Aorta (tissue), 5 donors: ENCODE results near the gene MMAB. TPM values are rescaled to one million over a fixed set of nuclear protein-coding genes. Genes with fewer than 3 reads are reported as not detected.

Experiments
- ATAC-seq: fragments of 200-7000 bp; cut with Tn5 transposase; one replicate; pipeline ENCODE4 v1.9.1; 2022; ENCODE audit warnings: moderate library complexity; ENCODE audit not compliant: low FRiP score
- DNase-seq, 2 donors: peaks; one replicate each; pipeline ENCODE4 v3.0.0-alpha.2; 2020
- H3K27ac ChIP-seq, 2 donors: one replicate each; pipeline ENCODE4 v1.5.1; 2013; ENCODE audit warnings: low read length in 2 of 2, mild to moderate bottlenecking in 2 of 2, moderate library complexity in 2 of 2, control low read depth in 1 of 2, inconsistent platforms in 1 of 2, low read depth in 1 of 2
- H3K27me3 ChIP-seq, 2 donors: one replicate each; pipeline ENCODE4 v1.6.1; 2013; ENCODE audit warnings: control low read depth in 1 of 2, low read length in 1 of 2, mild to moderate bottlenecking in 1 of 2, moderate library complexity in 1 of 2; ENCODE audit not compliant: insufficient read depth in 2 of 2, control insufficient read depth in 1 of 2
- H3K36me3 ChIP-seq, 2 donors: one replicate each; pipeline ENCODE4 v1.6.1; 2013; ENCODE audit warnings: control low read depth in 1 of 2, low read length in 1 of 2, mild to moderate bottlenecking in 1 of 2; ENCODE audit not compliant: insufficient read depth in 2 of 2, control insufficient read depth in 1 of 2
- H3K4me1 ChIP-seq, 2 donors: one replicate each; pipeline ENCODE4 v1.6.1; 2013; ENCODE audit warnings: low read length in 2 of 2, control low read depth in 1 of 2, mild to moderate bottlenecking in 1 of 2, moderate library complexity in 1 of 2; ENCODE audit not compliant: insufficient read depth in 2 of 2, control insufficient read depth in 1 of 2
- H3K4me3 ChIP-seq, 2 donors: one replicate each; pipeline ENCODE4 v1.5.1; 2013; ENCODE audit warnings: low read length in 2 of 2, control low read depth in 1 of 2, mild to moderate bottlenecking in 1 of 2
- H3K9me3 ChIP-seq: one replicate; pipeline ENCODE4 v1.6.1; 2013; ENCODE audit warnings: mild to moderate bottlenecking, low read length; ENCODE audit not compliant: control insufficient read depth
- WGBS, 2 donors: extraction: QIAGEN DNeasy Blood & Tissue Kit; methylation state at CpG; one replicate each; pipeline ENCODE4 v1.1.7; 2013; 5-methylcytosine and 5-hydroxymethylcytosine counted together
- intact Hi-C, 2 donors: fragments of 100-400 bp; cut with DNase I; formaldehyde crosslinking; loops; one replicate each; pipeline versions ENCODE4 v1.14.2 to v1.15.0; 2022
- polyA plus RNA-seq, 2 donors: library from polyadenylated mRNA; stranded (reverse); fragments of 200-250 nt; gene quantifications; one replicate each; pipeline ENCODE4 v1.2.3, GENCODE V29; 2013
- total RNA-seq, 2 donors: library from RNA; stranded (reverse); fragmentation: NEBNext Ultra II Directional; extraction: Animal tissue kit (Norgen Biotek cat#: 25700); gene quantifications; one replicate each; pipeline ENCODE4 v1.2.1, GENCODE V29; 2021
- donor health status: healthy with polysubstance abuse.
- donor health status: Bipolar disorder and iron deficiency.
- donor health status: DM: no; HTN: no; CAD: no.
- donor health status: DM: no; HTN: no; CAD: no.
- donor health status: DM: yes; HTN: yes; CAD: no.

Gene MMAB
- total and polyA plus RNA-seq, 4 donors: 17.8 to 32.8 (median 28.7) TPM

- Histone ChIP-seq H3K4me3 (no peak overlapping the region), H3K36me3 (no peaks in the 10 kb centered on the region), H3K9me3 (no peaks in the 10 kb centered on the region), H3K27me3 (no peaks in the 10 kb centered on the region), H3K4me1 (no peaks in the 10 kb centered on the region), H3K27ac (no peak overlapping the region)
- WGBS, 2 donors: 91 to 92% methylated on average over 16 of the region's 16 CpGs
- no peak for DNase-seq
- no peak for ATAC-seq
- intact Hi-C loops: no loop called here
These were observed 32.5 kb downstream of the MMAB start for GRCh38 chr12:109540526-109541412.

GRCh38 chr12:109539508-109539907 is 33.8 kb downstream of the MMAB start:
- ATAC-seq (no peak), DNase-seq (no peak)
- peaks cover 0 to 4% of the 10 kb centered on the region in 2 donors for H3K36me3 ChIP-seq
- intact Hi-C loops: no loop called here
- no peak overlapping the region for H3K4me3 ChIP-seq
- no peaks in the 10 kb centered on the region for H3K27me3 ChIP-seq
- WGBS, 2 donors: 76 to 77% methylated on average over 9 of the region's 9 CpGs
- H3K27ac ChIP-seq: no peak overlapping the region
- no peaks in the 10 kb centered on the region for H3K9me3 ChIP-seq
- H3K4me1 ChIP-seq: no peaks in the 10 kb centered on the region

GRCh38 chr12:109538191-109538863 is 35.0 kb downstream of the MMAB start:
- H3K36me3 ChIP-seq: peaks cover 0 to 4% of the 10 kb centered on the region in 2 donors

GRCh38 chr12:109537136-109537535 is 36.2 kb downstream of the MMAB start:
- DNase-seq: no peak
- WGBS, 2 donors: 90 to 95% methylated on average over 8 of the region's 8 CpGs
- Histone ChIP-seq H3K36me3 (peaks cover 0 to 8% of the 10 kb centered on the region in 2 donors), H3K27ac (no peak overlapping the region), H3K9me3 (no peaks in the 10 kb centered on the region), H3K4me1 (no peaks in the 10 kb centered on the region), H3K27me3 (no peaks in the 10 kb centered on the region), H3K4me3 (no peak overlapping the region)
- intact Hi-C loops: no loop called here
- no peak for ATAC-seq

More at GRCh38 chr12:109538191-109538863, 35.0 kb downstream of the MMAB start:
- ATAC-seq (no peak), DNase-seq (no peak)
- Histone ChIP-seq H3K4me1 (no peaks in the 10 kb centered on the region), H3K27me3 (no peaks in the 10 kb centered on the region), H3K27ac (no peak overlapping the region), H3K4me3 (no peak overlapping the region), H3K9me3 (no peaks in the 10 kb centered on the region)
- WGBS, 2 donors: 76% methylated on average over 16 of the region's 16 CpGs
- intact Hi-C loops: no loop called here

GRCh38 chr12:109535863-109536250 is 37.4 kb downstream of the MMAB start:
- peaks cover 0 to 8% of the 10 kb centered on the region in 2 donors for H3K36me3 ChIP-seq
- no peaks in the 10 kb centered on the region for H3K4me1 ChIP-seq
- H3K27me3 ChIP-seq: no peaks in the 10 kb centered on the region
- no peak for ATAC-seq
- no peak for DNase-seq
- intact Hi-C loops: no loop called here
- WGBS, 2 donors: 84 to 88% methylated on average over 5 of the region's 5 CpGs
- no peak overlapping the region for H3K27ac ChIP-seq
- no peak overlapping the region for H3K4me3 ChIP-seq
- H3K9me3 ChIP-seq: no peaks in the 10 kb centered on the region

- Histone ChIP-seq H3K27me3 (no peaks in the 10 kb centered on the region), H3K36me3 (peaks cover 0 to 8% of the 10 kb centered on the region in 2 donors), H3K27ac (no peak overlapping the region), H3K4me1 (no peaks in the 10 kb centered on the region), H3K9me3 (no peaks in the 10 kb centered on the region), H3K4me3 (no peak overlapping the region)
- DNase-seq (no peak), ATAC-seq (no peak)
- WGBS, 2 donors: 89 to 92% methylated on average over 25 of the region's 25 CpGs
- intact Hi-C loops: no loop called here
These were observed 38.0 kb downstream of the MMAB start for GRCh38 chr12:109535231-109535862.

- peaks cover 0 to 10% of the 10 kb centered on the region in 2 donors for H3K36me3 ChIP-seq
These were observed 38.8 kb downstream of the MMAB start for GRCh38 chr12:109534456-109534855.

GRCh38 chr12:109533487-109533740 is 39.9 kb downstream of the MMAB start:
- H3K4me3 ChIP-seq: no peak overlapping the region
- 87 to 91% methylated on average over 8 of the region's 8 CpGs for WGBS, 2 donors
- H3K27ac ChIP-seq: no peak overlapping the region
- H3K27me3 ChIP-seq: no peaks in the 10 kb centered on the region
- H3K36me3 ChIP-seq: peaks cover 0 to 10% of the 10 kb centered on the region in 2 donors
- no peaks in the 10 kb centered on the region for H3K4me1 ChIP-seq
- DNase-seq (no peak), ATAC-seq (no peak)
- intact Hi-C loops: no loop called here
- no peaks in the 10 kb centered on the region for H3K9me3 ChIP-seq

More at GRCh38 chr12:109534456-109534855, 38.8 kb downstream of the MMAB start:
- no peak overlapping the region for H3K4me3 ChIP-seq
- ATAC-seq (no peak), DNase-seq (no peak)
- H3K27me3 ChIP-seq: no peaks in the 10 kb centered on the region
- H3K9me3 ChIP-seq: no peaks in the 10 kb centered on the region
- intact Hi-C loops: no loop called here
- no peak overlapping the region for H3K27ac ChIP-seq
- H3K4me1 ChIP-seq: no peaks in the 10 kb centered on the region
- 94% methylated on average over 15 of the region's 15 CpGs for WGBS, 2 donors
